Natural killer cell (primary cell): ENCODE data around the gene OSBPL10. TPM values are rescaled to one million over a fixed set of nuclear protein-coding genes. Genes with fewer than 3 reads are reported as not detected.
"Not testable (repeated sequence)": the region's sequence is repeated elsewhere in the genome, so short reads cannot be mapped to it uniquely, and the experiment has no call there.

Experiments
- ATAC-seq, 3 donors: fragments of 150-1000 bp in 2 of 3; fragments of 200-7000 bp in 1 of 3; cut with Tn5 transposase; 1 replicate in 1 of 3; 2 replicates in 2 of 3; pipeline ENCODE4 v1.10.0; 2021; ENCODE audit warnings: mild to moderate bottlenecking in 2 of 3, moderate library complexity in 2 of 3
- DNase-seq, 2 donors: peaks; one replicate each; pipeline versions ENCODE4 v3.0.0 to v3.0.0-alpha.2; 2013 to 2021; ENCODE audit warnings: mixed read lengths in 1 of 2
- H3K27ac ChIP-seq: one replicate; pipeline ENCODE4 v1.5.1; 2013; ENCODE audit warnings: mild to moderate bottlenecking, low read length
- H3K27me3 ChIP-seq: one replicate; pipeline ENCODE4 v1.6.1; 2013; ENCODE audit warnings: low read length; ENCODE audit not compliant: control insufficient read depth, insufficient read depth
- H3K36me3 ChIP-seq: one replicate; pipeline ENCODE4 v1.6.1; 2013; ENCODE audit warnings: low read length; ENCODE audit not compliant: control insufficient read depth, insufficient read depth
- H3K4me1 ChIP-seq: one replicate; pipeline ENCODE4 v1.6.1; 2013; ENCODE audit warnings: low read length; ENCODE audit not compliant: control insufficient read depth, insufficient read depth
- H3K4me3 ChIP-seq: one replicate; pipeline ENCODE4 v1.5.1; 2013; ENCODE audit warnings: low read length
- H3K9me3 ChIP-seq: one replicate; pipeline ENCODE4 v1.6.1; 2013; ENCODE audit warnings: low read length; ENCODE audit not compliant: control insufficient read depth, insufficient read depth
- H3K27ac Mint-ChIP-seq, 2 donors: one replicate each; pipeline ENCODE4 v1.8.0; 2022; ENCODE audit warnings: mild to moderate bottlenecking in 2 of 2, mixed read lengths in 2 of 2, moderate library complexity in 1 of 2
- H3K27me3 Mint-ChIP-seq, 2 donors: one replicate each; pipeline ENCODE4 v1.8.0; 2022; ENCODE audit warnings: low read depth in 2 of 2, mixed read lengths in 2 of 2
- H3K36me3 Mint-ChIP-seq: one replicate; pipeline ENCODE4 v1.8.0; 2022; ENCODE audit warnings: mixed read lengths
- H3K4me1 Mint-ChIP-seq, 2 donors: one replicate each; pipeline ENCODE4 v1.8.0; 2022; ENCODE audit warnings: mixed read lengths in 2 of 2
- H3K4me3 Mint-ChIP-seq: one replicate; pipeline ENCODE4 v1.8.0; 2022; ENCODE audit warnings: mild to moderate bottlenecking, moderate library complexity, mixed read lengths
- H3K9me3 Mint-ChIP-seq, 2 donors: one replicate each; pipeline ENCODE4 v1.8.0; 2022; ENCODE audit warnings: mixed read lengths in 2 of 2
- CTCF ChIP-seq: fragments of 200-600 bp; IDR thresholded peaks from one replicate; pipeline ENCODE4 v1.8.0; 2022; ENCODE audit warnings: antibody characterized with exemption
- WGBS: methylation state at CpG from one replicate; pipeline ENCODE4 v1.1.7; 2013; ENCODE audit warnings: missing lambda C conversion rate; ENCODE audit not compliant: insufficient coverage; 5-methylcytosine and 5-hydroxymethylcytosine counted together
- intact Hi-C: fragments of 100-400 bp; cut with micrococcal nuclease; formaldehyde crosslinking; loops from one replicate; pipeline ENCODE4 v1.14.2; 2022
- total RNA-seq, 4 donors: library from RNA; stranded (reverse); fragments of 120-200 nt in 1 of 4; gene quantifications; one replicate each; pipeline versions ENCODE4 v1.2.3 to v1.2.4, GENCODE V29; 2013 to 2022

OSBPL10 gene
- total RNA-seq, 3 donors from 2014 or later (not counting 1 experiment from before 2014, with no cell fraction given) = 1.00 to 3.6 (median 1.6) TPM

- no peak for TF ChIP-seq CTCF
- no peaks in the 10 kb centered on the region for H3K4me1 Mint-ChIP-seq
- H3K4me3 Mint-ChIP-seq = no peak overlapping the region
- no peaks in the 10 kb centered on the region for H3K4me1 ChIP-seq
- no peak overlapping the region for H3K27ac ChIP-seq
- peaks cover 9 to 19% of the 10 kb centered on the region in 2 donors for H3K27me3 Mint-ChIP-seq
- WGBS = 76% methylated on average over 7 of the region's 7 CpGs
- no peaks in the 10 kb centered on the region for H3K36me3 Mint-ChIP-seq
- H3K9me3 ChIP-seq = no peaks in the 10 kb centered on the region
- no peaks in the 10 kb centered on the region for H3K36me3 ChIP-seq
- H3K27ac Mint-ChIP-seq = no peak overlapping the region
- no peaks in the 10 kb centered on the region for H3K27me3 ChIP-seq
- DNase-seq (no peak), ATAC-seq (no peak)
- no peaks in the 10 kb centered on the region for H3K9me3 Mint-ChIP-seq
- no peak overlapping the region for H3K4me3 ChIP-seq
- intact Hi-C loops = no loop called here
Measured at GRCh38 chr3:31785286-31785685, 195.8 kb downstream of the OSBPL10 start.

GRCh38 chr3:31783851-31784250 lies 197.2 kb downstream of the OSBPL10 start:
- ATAC-seq = not testable (repeated sequence)

GRCh38 chr3:31782306-31782705 lies 198.8 kb downstream of the OSBPL10 start:
- not testable (repeated sequence) for ATAC-seq, H3K4me1 Mint-ChIP-seq

More at GRCh38 chr3:31783851-31784250, 197.2 kb downstream of the OSBPL10 start:
- H3K27ac Mint-ChIP-seq, H3K27me3 ChIP-seq, H3K4me1 ChIP-seq, intact Hi-C loops, DNase-seq, H3K36me3 ChIP-seq, H3K4me3 Mint-ChIP-seq, H3K36me3 Mint-ChIP-seq, H3K9me3 Mint-ChIP-seq, H3K9me3 ChIP-seq, H3K4me1 Mint-ChIP-seq, H3K27ac ChIP-seq, H3K4me3 ChIP-seq: not testable (repeated sequence)
- 98% methylated on average over 2 of the region's 2 CpGs for WGBS
- peaks cover 16 to 26% of the 10 kb centered on the region in 2 donors for H3K27me3 Mint-ChIP-seq

GRCh38 chr3:31779514-31779913 lies 201.5 kb downstream of the OSBPL10 start:
- H3K9me3 ChIP-seq = no peaks in the 10 kb centered on the region
- no peak for TF ChIP-seq CTCF
- H3K27me3 ChIP-seq = no peaks in the 10 kb centered on the region
- DNase-seq = no peak
- intact Hi-C loops = no loop called here
- Mint-ChIP-seq H3K9me3 (no peaks in the 10 kb centered on the region), H3K36me3 (no peaks in the 10 kb centered on the region), H3K4me3 (no peak overlapping the region), H3K27me3 (peaks cover 16 to 37% of the 10 kb centered on the region in 2 donors), H3K4me1 (no peaks in the 10 kb centered on the region), H3K27ac (no peak overlapping the region)
- no peak overlapping the region for H3K27ac ChIP-seq
- H3K36me3 ChIP-seq = no peaks in the 10 kb centered on the region
- no peak for ATAC-seq
- H3K4me3 ChIP-seq = no peak overlapping the region
- 0% methylated on average over 1 of the region's 1 CpG for WGBS
- no peaks in the 10 kb centered on the region for H3K4me1 ChIP-seq

More at GRCh38 chr3:31782306-31782705, 198.8 kb downstream of the OSBPL10 start:
- DNase-seq, H3K4me3 Mint-ChIP-seq, H3K4me1 ChIP-seq, H3K9me3 Mint-ChIP-seq, H3K36me3 Mint-ChIP-seq, H3K27ac Mint-ChIP-seq, H3K36me3 ChIP-seq, H3K27me3 ChIP-seq, H3K4me3 ChIP-seq, H3K9me3 ChIP-seq, intact Hi-C loops, H3K27ac ChIP-seq: not testable (repeated sequence)
- H3K27me3 Mint-ChIP-seq = peaks cover 16 to 26% of the 10 kb centered on the region in 2 donors
- WGBS = 100% methylated on average over 1 of the region's 1 CpG

- H3K27ac Mint-ChIP-seq = no peak overlapping the region
Measured at GRCh38 chr3:31777887-31778286, 203.2 kb downstream of the OSBPL10 start.

More at GRCh38 chr3:31777887-31778286, 203.2 kb downstream of the OSBPL10 start:
- H3K4me1 ChIP-seq = no peaks in the 10 kb centered on the region
- peaks cover 14 to 37% of the 10 kb centered on the region in 2 donors for H3K27me3 Mint-ChIP-seq
- no peak for DNase-seq
- no peak overlapping the region for H3K27ac ChIP-seq
- no peaks in the 10 kb centered on the region for H3K9me3 ChIP-seq
- ATAC-seq = no peak
- H3K4me3 ChIP-seq = no peak overlapping the region
- no peaks in the 10 kb centered on the region for H3K36me3 Mint-ChIP-seq
- TF ChIP-seq CTCF = no peak
- no peaks in the 10 kb centered on the region for H3K4me1 Mint-ChIP-seq
- H3K9me3 Mint-ChIP-seq = no peaks in the 10 kb centered on the region
- intact Hi-C loops = no loop called here
- H3K4me3 Mint-ChIP-seq = no peak overlapping the region
- no peaks in the 10 kb centered on the region for H3K27me3 ChIP-seq
- no peaks in the 10 kb centered on the region for H3K36me3 ChIP-seq
